HepG2 (cell line): ENCODE measurements around the gene AXIN2. TPM values are rescaled to one million over a fixed set of nuclear protein-coding genes. Genes with fewer than 3 reads are reported as not detected.

ENCODE experiments used
- ATAC-seq: fragments of 200-7000 bp; cut with Tn5 transposase; 3 replicates; pipeline ENCODE4 v1.9.1; 2020; ENCODE audit warnings: mild to moderate bottlenecking, moderate library complexity
- BruUV-seq: library from RNA; stranded (reverse); fragments of 400-500 nt; replicated peaks from 2 replicates; lab custom pipeline; 2021; lab: Mats Ljungman, UMichigan
- CTCF ChIA-PET: fragments of 300-600 bp; formaldehyde crosslinking; extraction: SDS; loops from one replicate; lab custom pipeline; 2021; ENCODE audit warnings: low total read pairs, inconsistent platforms, low intra/inter-chr PET ratio; lab: Yijun Ruan, JAX
- POLR2A ChIA-PET: fragments of 350-600 bp; sonication (Branson Sonifier 250); formaldehyde crosslinking; loops from one replicate; lab custom pipeline; 2020; ENCODE audit warnings: antibody characterized with exemption, inconsistent platforms; lab: Yijun Ruan, JAX
- DNase-seq: peaks from one replicate; pipeline ENCODE4 v3.0.0-alpha.2; 2015; ENCODE audit warnings: low spot score
- FAIRE-seq: peaks from 3 replicates; lab custom pipeline; 2011; peaks lifted over from hg19 to GRCh38; lab: Jason Lieb, UNC
- H2AFZ ChIP-seq: one replicate; pipeline ENCODE4 v1.6.1; 2011; ENCODE audit warnings: low read length, inconsistent platforms
- H3K27ac ChIP-seq: fragments of 300-600 bp; 3 replicates; pipeline ENCODE4 v1.8.0; 2011; ENCODE audit warnings: mixed run types, mild to moderate bottlenecking, mixed read lengths, low read length, inconsistent platforms; ENCODE audit not compliant: insufficient read depth; ENCODE audit errors: extremely low read length
- H3K27me3 ChIP-seq, 2 experiments: fragments of 200-600 bp in 1 of 2; 2 replicates in 1 of 2; 3 replicates in 1 of 2; pipeline versions ENCODE4 v1.6.0 to v1.8.0; 2011; ENCODE audit warnings: low read length in 2 of 2, mild to moderate bottlenecking in 2 of 2, moderate library complexity in 2 of 2, inconsistent platforms in 1 of 2; ENCODE audit not compliant: insufficient read depth in 2 of 2, control insufficient read depth in 1 of 2
- H3K36me3 ChIP-seq, 2 experiments: fragments of 200-600 bp in 1 of 2; replicated peaks in 1 of 2; 2 replicates in 1 of 2; 3 replicates in 1 of 2; pipeline versions ENCODE4 v1.5.1 to v1.8.0; 2011; ENCODE audit warnings: low read length in 2 of 2, inconsistent platforms in 1 of 2; ENCODE audit not compliant: insufficient read depth in 2 of 2, control insufficient read depth in 1 of 2
- H3K4me1 ChIP-seq: 2 replicates; pipeline ENCODE4 v1.5.1; 2012; ENCODE audit warnings: low read length, inconsistent platforms; ENCODE audit not compliant: insufficient read depth
- H3K4me2 ChIP-seq: 2 replicates; pipeline ENCODE4 v1.6.0; 2011; ENCODE audit warnings: low read depth, low read length, inconsistent platforms
- H3K4me3 ChIP-seq, 3 experiments: fragments of 200-600 bp in 1 of 3; sonication (generic), shearing (Covaris generic) in 1 of 3; replicated peaks in 1 of 3; 2 replicates each; pipeline ENCODE4 v1.5.1; 2011 to 2016; ENCODE audit warnings: low read length in 3 of 3, inconsistent platforms in 2 of 3, low read depth in 2 of 3, mild to moderate bottlenecking in 2 of 3, control low read depth in 1 of 3, mixed read lengths in 1 of 3; ENCODE audit not compliant: insufficient read depth in 1 of 3
- H3K79me2 ChIP-seq: one replicate; pipeline ENCODE4 v1.6.1; 2011; ENCODE audit warnings: low read length, inconsistent platforms; ENCODE audit not compliant: insufficient read depth
- H3K9ac ChIP-seq: 2 replicates; pipeline ENCODE4 v1.6.0; 2011; ENCODE audit warnings: mild to moderate bottlenecking, low read depth, low read length, inconsistent platforms; ENCODE audit not compliant: insufficient read depth
- H3K9me3 ChIP-seq: 2 replicates; pipeline ENCODE4 v1.5.1; 2012; ENCODE audit warnings: mild to moderate bottlenecking, low read length
- H4K20me1 ChIP-seq: 2 replicates; pipeline ENCODE4 v1.6.0; 2011; ENCODE audit warnings: inconsistent platforms, mild to moderate bottlenecking, low read length, moderate library complexity; ENCODE audit not compliant: insufficient read depth
- DRAP1 ChIP-seq: IDR thresholded peaks from 2 replicates; pipeline ENCODE4 v1.6.1; 2016; ENCODE audit warnings: missing genetic modification reagents, missing compliant biosample characterization
- FOXP1 ChIP-seq, 2 experiments: fragments of 450-650 bp in 1 of 2; IDR thresholded peaks; 2 replicates each; pipeline ENCODE4 v1.6.1; 2017 to 2018; ENCODE audit warnings: antibody characterized with exemption in 1 of 2
- GZF1 ChIP-seq: sonication (generic); formaldehyde crosslinking; IDR thresholded peaks from 2 replicates; pipeline ENCODE4 v1.5.1; 2020; ENCODE audit warnings: mild to moderate bottlenecking, missing genetic modification reagents
- HDAC1 ChIP-seq: sonication (generic); formaldehyde crosslinking; IDR thresholded peaks from 2 replicates; pipeline ENCODE4 v1.5.1; 2020; ENCODE audit warnings: mild to moderate bottlenecking, missing genetic modification reagents
- PATZ1 ChIP-seq: sonication (generic); formaldehyde crosslinking; IDR thresholded peaks from 2 replicates; pipeline ENCODE4 v1.4.0; 2020; ENCODE audit warnings: missing genetic modification reagents
- SOX13 ChIP-seq, 3 experiments: fragments of 450-650 bp in 1 of 3; sonication (generic) in 1 of 3; formaldehyde crosslinking in 1 of 3; IDR thresholded peaks in 2 of 3; conservative IDR thresholded peaks in 1 of 3; 2 replicates each; pipeline versions ENCODE4 v1.5.0 to v1.6.1; 2016 to 2020; ENCODE audit warnings: antibody characterized with exemption in 1 of 3, mild to moderate bottlenecking in 1 of 3, missing compliant biosample characterization in 1 of 3, missing genetic modification reagents in 1 of 3, moderate library complexity in 1 of 3
- TRIM22 ChIP-seq: fragments of 450-650 bp; IDR thresholded peaks from 2 replicates; pipeline ENCODE4 v1.6.1; 2017
- WIZ ChIP-seq: sonication (generic); formaldehyde crosslinking; IDR thresholded peaks from 2 replicates; pipeline ENCODE4 v1.5.1; 2020; ENCODE audit warnings: mild to moderate bottlenecking, missing genetic modification reagents
- ZBED4 ChIP-seq: sonication (generic); formaldehyde crosslinking; IDR thresholded peaks from 2 replicates; pipeline ENCODE4 v1.4.0; 2020; ENCODE audit warnings: missing genetic modification reagents, borderline replicate concordance
- ZNF530 ChIP-seq: sonication (generic); formaldehyde crosslinking; IDR thresholded peaks from 2 replicates; pipeline ENCODE4 v1.5.0; 2020; ENCODE audit warnings: low read depth, mild to moderate bottlenecking, missing genetic modification reagents
- ZNF577 ChIP-seq: sonication (generic); formaldehyde crosslinking; IDR thresholded peaks from 2 replicates; pipeline ENCODE4 v1.4.0; 2020; ENCODE audit warnings: mild to moderate bottlenecking, low read depth, missing genetic modification reagents, borderline replicate concordance
- ZNF773 ChIP-seq: sonication (generic); formaldehyde crosslinking; IDR thresholded peaks from 2 replicates; pipeline ENCODE4 v1.4.0; 2020; ENCODE audit warnings: missing genetic modification reagents, borderline replicate concordance
- WGBS: methylation state at CpG from one replicate; pipeline ENCODE4 v1.1.6; 2017; ENCODE audit warnings: low lambda C conversion rate; 5-methylcytosine and 5-hydroxymethylcytosine counted together
- in situ Hi-C: cut with HindIII; loops from 2 replicates; pipeline ENCODE4 v1.10.0; 2017; ENCODE audit warnings: low pct_unique_long_range_greater_than_20kb; ENCODE audit not compliant: extremely low pct_ligation_motif_present
- intact Hi-C: fragments of 100-400 bp; cut with micrococcal nuclease; formaldehyde crosslinking; loops from one replicate; pipeline ENCODE4 v1.10.0; 2022; ENCODE audit not compliant: unreplicated experiment
- polyA plus RNA-seq, 8 experiments: library from polyadenylated mRNA; depleted of rRNA in 3 of 8; stranded (reverse) in 7 of 8; unstranded in 1 of 8; fragments of >200 nt; fragmentation: Illumina TruSeq in 4 of 8; extraction: Trizol in 4 of 8; gene quantifications; 2 replicates each; pipeline versions ENCODE4 v1.2.1 to v1.2.3, GENCODE V29; 2011 to 2016; ENCODE audit warnings: low read depth in 4 of 8, missing spikeins in 1 of 8, mixed read lengths in 1 of 8; ENCODE audit not compliant: insufficient read depth in 1 of 8
- total RNA-seq, 5 experiments: library from RNA; depleted of rRNA; stranded (reverse); fragments of >200 nt; fragmentation: Illumina TruSeq; extraction: Trizol; gene quantifications; 2 replicates each; pipeline ENCODE4 v1.2.3, GENCODE V29; 2016; ENCODE audit warnings: low read depth in 1 of 5

Gene AXIN2
- total and polyA plus RNA-seq, 2 of the 13 experiments (the other 11 are each of a cell fraction or from before 2014, with no cell fraction given): 58.6 to 63.4 TPM

- ATAC-seq (peak; percentile 54), DNase-seq (peak; percentile 99), FAIRE-seq (peak; percentile 99)
- ChIA-PET POLR2A (interaction anchor here (0.8 to 3.1 kb wide), 12 partner anchors 9 to 396 kb away, joined by 3 to 15 read pairs (median 4); no protein-coding TSS in a partner anchor), CTCF (interaction anchor here (2.3 kb wide), 1 partner anchor 102 kb away, joined by 8 read pairs; no protein-coding TSS in a partner anchor)
- WGBS: 4% methylated on average over 21 of the region's 21 CpGs
- Histone ChIP-seq H3K36me3 (peaks cover 19 to 22% of the 10 kb centered on the region in 2 experiments), H3K9ac (no peak overlapping the region), H4K20me1 (no peaks in the 10 kb centered on the region; the same call in none of the 2 replicates), H3K4me3 (no peak overlapping the region; a peak in 1 of 6 replicates), H3K9me3 (no peaks in the 10 kb centered on the region), H3K4me2 (no peak overlapping the region), H3K27ac (peak overlapping the region; percentile 96), H2AFZ (no peak overlapping the region), H3K79me2 (no peaks in the 10 kb centered on the region), H3K4me1 (peaks cover 10% of the 10 kb centered on the region), H3K27me3 (no peaks in the 10 kb centered on the region; a peak in 1 of 5 replicates)
- in situ Hi-C loops (loop anchor here (5.0 kb wide), 2 partner anchors 235 to 430 kb away; no protein-coding TSS in a partner anchor), intact Hi-C loops (loop anchor here (1.0 to 10.0 kb wide), 4 partner anchors 235 to 397 kb away; no protein-coding TSS in a partner anchor)
- TSS peak; percentile 40 for BruUV-seq
- TF ChIP-seq TRIM22 (no peak), SOX13 (IDR thresholded peaks at IDR 0.05) (peak; percentile 89), SOX13 (CRISPR knock-in tag; conservative IDR thresholded peaks at IDR 0.05 in 1 of 2, IDR thresholded peaks at IDR 0.05 in 1 of 2) (peak in 1 of 2 experiments; percentile 94; a peak in 2 of 4 replicates), ZNF530 (no peak), ZBED4 (CRISPR knock-in tag) (peak; percentile 81), HDAC1 (CRISPR knock-in tag) (peak; percentile 97), ZNF577 (no peak), WIZ (CRISPR knock-in tag) (peak; percentile 61; the same call in 1 of the 2 replicates), FOXP1 (IDR thresholded peaks at IDR 0.05) (peak; percentile 93), FOXP1 (CRISPR knock-in tag; IDR thresholded peaks at IDR 0.05) (peak; percentile 98), GZF1 (CRISPR knock-in tag) (no peak), PATZ1 (CRISPR knock-in tag) (peak; percentile 84), DRAP1 (CRISPR knock-in tag) (peak; percentile 58; the same call in 1 of the 2 replicates), ZNF773 (CRISPR knock-in tag) (no peak)
These were observed 3.8 kb downstream of the AXIN2 start for GRCh38 chr17:65557349-65558310.
